ENCODE data around the gene PDE4C.

- TF ChIP-seq, protein P1, sequence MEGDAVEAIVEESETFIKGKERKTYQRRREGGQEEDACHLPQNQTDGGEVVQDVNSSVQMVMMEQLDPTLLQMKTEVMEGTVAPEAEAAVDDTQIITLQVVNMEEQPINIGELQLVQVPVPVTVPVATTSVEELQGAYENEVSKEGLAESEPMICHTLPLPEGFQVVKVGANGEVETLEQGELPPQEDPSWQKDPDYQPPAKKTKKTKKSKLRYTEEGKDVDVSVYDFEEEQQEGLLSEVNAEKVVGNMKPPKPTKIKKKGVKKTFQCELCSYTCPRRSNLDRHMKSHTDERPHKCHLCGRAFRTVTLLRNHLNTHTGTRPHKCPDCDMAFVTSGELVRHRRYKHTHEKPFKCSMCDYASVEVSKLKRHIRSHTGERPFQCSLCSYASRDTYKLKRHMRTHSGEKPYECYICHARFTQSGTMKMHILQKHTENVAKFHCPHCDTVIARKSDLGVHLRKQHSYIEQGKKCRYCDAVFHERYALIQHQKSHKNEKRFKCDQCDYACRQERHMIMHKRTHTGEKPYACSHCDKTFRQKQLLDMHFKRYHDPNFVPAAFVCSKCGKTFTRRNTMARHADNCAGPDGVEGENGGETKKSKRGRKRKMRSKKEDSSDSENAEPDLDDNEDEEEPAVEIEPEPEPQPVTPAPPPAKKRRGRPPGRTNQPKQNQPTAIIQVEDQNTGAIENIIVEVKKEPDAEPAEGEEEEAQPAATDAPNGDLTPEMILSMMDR (IDR thresholded peaks at IDR 0.05) = no peak
- TF ChIP-seq POLR2A (IDR thresholded peaks at IDR 0.05) = no peak
Measured at GRCh38 chr19:18233224-18233825, 7.1 kb upstream of the PDE4C start.

Measured in heart left ventricle (tissue), 13 donors.